RWPE1 (cell line): Measurements from ENCODE around the gene MFAP3L.

Experiments
- CTCF ChIA-PET: fragments of 350-600 bp; sonication (Branson Sonifier 250); formaldehyde crosslinking; extraction: SDS; loops from one replicate; lab custom pipeline; 2021; lab: Yijun Ruan, JAX
- POLR2A ChIA-PET: fragments of 400-600 bp; formaldehyde crosslinking; extraction: SDS; loops from one replicate; lab custom pipeline; 2020; ENCODE audit warnings: antibody characterized with exemption; ENCODE audit not compliant: low non-redundant PET; lab: Yijun Ruan, JAX
- DNase-seq: peaks from one replicate; pipeline ENCODE4 v3.0.0; 2012; ENCODE audit warnings: low spot score
- H3K27ac ChIP-seq: fragments of 450-650 bp; 2 replicates; pipeline ENCODE4 v1.5.1; 2017
- TF ChIP-seq, protein P1 (sequence below): fragments of 450-650 bp; conservative IDR thresholded peaks from 2 replicates; pipeline ENCODE4 v1.5.1; 2017; ENCODE audit warnings: low read depth, mild to moderate bottlenecking

Gene MFAP3L

DNA sequence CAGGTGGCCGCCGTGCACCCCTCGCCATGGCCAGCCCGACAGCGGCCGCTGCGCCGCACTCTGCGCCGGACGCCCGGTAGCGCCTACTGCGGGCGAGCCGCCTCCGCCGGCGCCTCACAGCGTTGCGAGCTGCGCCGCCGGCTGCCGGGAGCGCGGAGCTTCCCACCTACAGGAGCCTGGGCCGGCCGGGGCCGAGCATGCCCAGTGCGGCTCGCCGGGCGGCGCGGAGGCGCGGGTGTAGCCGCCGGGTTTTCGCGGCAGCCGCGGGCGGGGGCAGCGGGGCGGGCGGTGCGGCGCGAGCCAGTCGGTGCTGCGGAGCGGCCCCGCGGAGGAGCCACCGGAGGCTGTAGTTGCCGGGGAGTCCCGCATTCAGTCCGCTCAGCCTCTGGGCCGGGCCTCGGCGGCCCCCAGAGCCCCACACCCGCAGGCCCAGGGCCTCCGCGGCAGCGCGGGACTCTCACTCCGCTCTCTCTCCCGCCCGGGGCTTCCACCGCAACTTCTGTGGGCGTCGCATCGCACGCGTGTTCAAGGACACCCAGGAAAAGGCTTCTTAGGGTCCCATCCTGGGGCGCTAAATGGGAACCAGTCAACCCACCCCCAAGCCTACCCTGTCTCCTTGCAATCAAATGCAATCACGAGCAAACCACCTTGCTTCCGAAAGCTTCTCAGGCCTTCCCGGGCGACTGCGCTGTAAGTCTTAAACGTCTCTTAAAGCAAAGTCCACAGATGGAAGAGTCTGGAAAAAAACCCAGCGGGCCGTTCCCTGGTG, at the start of gene MFAP3L:
Gene MFAP3L (minus strand): TSS at position 143 of the 769 bp plus-strand sequence. CDS start 20,518 bp downstream, outside the sequence.
- DNase-seq = peak; percentile 81
- TF ChIP-seq, protein P1, sequence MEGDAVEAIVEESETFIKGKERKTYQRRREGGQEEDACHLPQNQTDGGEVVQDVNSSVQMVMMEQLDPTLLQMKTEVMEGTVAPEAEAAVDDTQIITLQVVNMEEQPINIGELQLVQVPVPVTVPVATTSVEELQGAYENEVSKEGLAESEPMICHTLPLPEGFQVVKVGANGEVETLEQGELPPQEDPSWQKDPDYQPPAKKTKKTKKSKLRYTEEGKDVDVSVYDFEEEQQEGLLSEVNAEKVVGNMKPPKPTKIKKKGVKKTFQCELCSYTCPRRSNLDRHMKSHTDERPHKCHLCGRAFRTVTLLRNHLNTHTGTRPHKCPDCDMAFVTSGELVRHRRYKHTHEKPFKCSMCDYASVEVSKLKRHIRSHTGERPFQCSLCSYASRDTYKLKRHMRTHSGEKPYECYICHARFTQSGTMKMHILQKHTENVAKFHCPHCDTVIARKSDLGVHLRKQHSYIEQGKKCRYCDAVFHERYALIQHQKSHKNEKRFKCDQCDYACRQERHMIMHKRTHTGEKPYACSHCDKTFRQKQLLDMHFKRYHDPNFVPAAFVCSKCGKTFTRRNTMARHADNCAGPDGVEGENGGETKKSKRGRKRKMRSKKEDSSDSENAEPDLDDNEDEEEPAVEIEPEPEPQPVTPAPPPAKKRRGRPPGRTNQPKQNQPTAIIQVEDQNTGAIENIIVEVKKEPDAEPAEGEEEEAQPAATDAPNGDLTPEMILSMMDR = peak; percentile 19; the same call in 1 of the 2 replicates
- H3K27ac ChIP-seq = peak within 1 kb of the TSS; percentile 87
- POLR2A ChIA-PET = no interaction called here
- CTCF ChIA-PET = interaction anchor here (0.7 to 2.0 kb wide), 4 partner anchors 18 to 223 kb away, joined by 3 to 8 read pairs (median 3); no protein-coding TSS in a partner anchor

DNA sequence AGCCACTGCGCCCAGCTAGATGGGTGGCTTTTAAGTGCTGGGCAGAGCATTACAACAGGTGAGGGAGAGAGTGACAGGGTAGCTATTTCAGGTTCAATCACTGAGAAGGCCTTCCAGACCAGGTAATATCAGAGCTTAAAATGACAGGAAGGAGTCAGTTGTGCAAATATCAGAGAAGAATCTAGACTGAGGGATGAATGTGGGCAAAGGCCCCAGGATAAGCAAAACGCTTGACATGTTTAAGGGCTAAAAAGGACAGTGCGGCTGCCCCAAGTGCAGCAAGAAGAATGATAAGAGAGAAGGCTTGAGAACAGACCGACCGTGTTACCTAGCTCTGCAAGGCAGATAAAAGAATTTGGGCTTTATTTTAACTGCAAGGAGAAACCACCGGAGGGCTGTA, 45.0 kb upstream of the MFAP3L start:
- no peak for DNase-seq
- H3K27ac ChIP-seq = no peak overlapping the region
- POLR2A ChIA-PET = no interaction called here
- CTCF ChIA-PET = no interaction called here
- TF ChIP-seq, protein P1 = no peak

DNA sequence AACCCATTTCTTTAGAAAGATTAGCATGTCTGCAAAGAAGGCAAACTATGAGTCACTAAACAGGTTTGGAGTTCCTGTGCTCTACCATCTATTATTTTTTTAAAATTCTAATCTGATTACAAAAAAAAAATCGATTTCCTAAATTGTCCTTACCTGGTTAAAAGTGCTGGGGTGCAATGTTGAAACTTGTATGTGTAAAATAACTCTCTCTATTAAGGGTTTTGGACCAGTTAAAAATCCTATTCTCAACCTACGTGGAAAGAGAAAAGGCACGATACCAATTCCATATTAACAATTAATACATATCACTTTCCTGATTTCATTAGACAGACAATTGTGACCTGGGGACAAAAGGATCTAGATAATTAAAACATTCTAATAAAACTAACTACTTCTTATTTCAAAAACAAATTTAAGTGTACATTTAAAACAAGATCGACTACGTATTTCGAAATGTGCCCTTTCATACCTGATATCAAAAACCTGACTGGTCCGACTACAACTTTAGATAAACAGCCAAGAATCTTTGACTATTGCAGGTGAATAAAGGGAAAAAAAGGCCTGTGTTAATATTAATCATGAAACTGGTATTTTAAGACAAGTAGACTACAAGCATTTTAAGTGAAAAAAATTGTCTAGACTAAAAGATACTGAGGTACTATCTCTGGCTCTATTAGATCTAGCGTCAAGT, 42.4 kb upstream of the MFAP3L start:
- CTCF ChIA-PET = no interaction called here
- H3K27ac ChIP-seq = no peak overlapping the region
- POLR2A ChIA-PET = no interaction called here
- DNase-seq = no peak
- TF ChIP-seq, protein P1 = no peak

DNA sequence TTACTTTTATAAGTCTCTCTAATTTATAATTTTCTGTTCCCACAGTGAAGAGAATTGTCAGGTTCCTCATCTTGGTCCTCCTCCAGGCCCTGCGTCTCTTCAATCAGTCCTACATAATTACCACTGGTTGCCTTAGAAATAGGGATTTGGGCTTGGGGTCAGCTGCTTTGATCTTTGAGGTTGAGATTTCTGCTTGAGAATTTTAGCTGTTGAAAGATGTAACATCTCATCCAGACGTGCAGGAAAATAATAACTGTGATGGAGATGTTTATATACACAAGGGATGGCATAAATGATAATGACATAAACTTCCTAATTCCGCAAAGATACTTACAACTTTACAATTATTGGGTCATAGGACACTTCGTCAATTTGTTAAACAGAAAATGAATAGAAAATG, 33.2 kb upstream of the MFAP3L start:
- DNase-seq = no peak
- POLR2A ChIA-PET = no interaction called here
- CTCF ChIA-PET = interaction anchor here (0.6 to 0.7 kb wide), 2 partner anchors 678 to 1116 kb away, joined by 4 to 5 read pairs; no protein-coding TSS in a partner anchor
- TF ChIP-seq, protein P1 = no peak
- no peak overlapping the region for H3K27ac ChIP-seq

DNA sequence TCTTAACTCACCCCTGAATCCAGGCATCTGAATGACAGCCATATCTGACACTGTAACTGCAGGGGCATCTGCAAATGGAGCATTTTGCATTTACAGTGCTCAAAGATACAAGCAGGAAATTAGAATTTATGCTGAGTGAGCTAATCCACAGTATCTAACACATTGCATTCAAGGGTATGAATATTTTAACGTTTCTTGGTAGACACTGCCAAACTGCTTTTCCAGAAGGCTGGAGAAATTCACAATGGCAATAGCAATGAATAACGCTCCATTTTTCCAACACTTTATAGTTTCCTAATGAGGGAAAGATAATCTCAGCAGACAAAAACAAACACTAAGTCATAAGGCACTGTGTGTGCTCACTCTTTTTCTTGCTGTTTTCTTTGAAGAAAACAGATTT, 32.6 kb upstream of the MFAP3L start:
- DNase-seq = no peak
- ChIA-PET CTCF (interaction anchor here (0.7 kb wide), 1 partner anchor 1115 kb away, joined by 4 read pairs; no protein-coding TSS in a partner anchor), POLR2A (no interaction called here)
- no peak overlapping the region for H3K27ac ChIP-seq
- TF ChIP-seq, protein P1 = no peak

DNA sequence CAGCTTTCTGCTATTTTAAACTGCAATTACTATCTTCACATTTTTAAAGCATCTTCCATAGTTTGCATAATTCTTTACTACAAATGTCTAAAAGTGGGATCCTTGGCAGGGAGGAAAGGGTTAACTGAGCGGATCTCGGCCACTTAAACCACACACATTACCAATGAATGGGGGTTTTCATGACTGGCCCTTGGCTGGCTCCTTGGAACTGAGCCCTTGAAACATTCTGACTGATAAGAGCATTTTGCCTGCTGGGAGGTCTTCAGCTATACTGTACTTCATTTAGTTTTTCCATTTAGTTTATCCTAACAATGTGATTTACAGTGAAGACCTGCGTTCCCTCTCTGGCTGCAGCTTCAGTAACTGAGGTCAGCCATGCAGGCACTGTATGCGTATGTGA, 31.7 kb upstream of the MFAP3L start:
- TF ChIP-seq, protein P1 = no peak
- H3K27ac ChIP-seq = no peak overlapping the region
- POLR2A ChIA-PET = no interaction called here
- DNase-seq = no peak
- CTCF ChIA-PET = no interaction called here
